Muscle of back (tissue), 11 donors: ENCODE results near the gene SCYL2. TPM values are rescaled to one million over a fixed set of nuclear protein-coding genes. Genes with fewer than 3 reads are reported as not detected.
"Not testable (repeated sequence)": the region's sequence is repeated elsewhere in the genome, so short reads cannot be mapped to it uniquely, and the experiment has no call there.

Experiments
- DNase-seq, 3 donors: peaks; one replicate each; pipeline versions ENCODE4 v3.0.0 to v3.0.0-alpha.2; 2013
- polyA plus RNA-seq, 10 donors: library from polyadenylated mRNA; unstranded; fragments of 120-200 nt; gene quantifications; one replicate each; pipeline ENCODE4 v1.2.1, GENCODE V29; 2013; ENCODE audit not compliant: insufficient read length in 10 of 10

The SCYL2 gene
- polyA plus RNA-seq, 10 donors = 23.5 to 41.2 (median 33.1) TPM

DNA sequence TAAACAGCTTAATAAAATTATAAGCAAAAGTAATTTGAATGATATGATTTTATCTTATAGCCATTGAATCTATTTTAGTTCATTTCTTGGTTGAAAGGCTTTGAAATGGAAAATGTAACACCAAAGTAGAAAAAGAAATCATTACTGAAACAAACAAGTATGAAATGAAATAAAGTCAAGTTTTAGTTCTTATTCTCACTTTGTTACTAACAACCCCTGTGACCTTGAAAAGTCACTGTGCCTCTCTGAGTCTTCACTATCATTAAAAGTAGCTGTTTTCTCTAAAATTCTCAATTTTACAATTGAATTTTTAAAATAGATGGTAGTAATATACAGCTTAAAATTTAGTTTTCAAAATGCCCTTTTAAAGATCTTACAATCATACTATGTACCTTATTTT, 57.5 kb downstream of the SCYL2 start:
- no peak for DNase-seq

- DNase-seq = no peak
Measured at GRCh38 chr12:100326208-100326607, 59.2 kb downstream of the SCYL2 start.

DNA sequence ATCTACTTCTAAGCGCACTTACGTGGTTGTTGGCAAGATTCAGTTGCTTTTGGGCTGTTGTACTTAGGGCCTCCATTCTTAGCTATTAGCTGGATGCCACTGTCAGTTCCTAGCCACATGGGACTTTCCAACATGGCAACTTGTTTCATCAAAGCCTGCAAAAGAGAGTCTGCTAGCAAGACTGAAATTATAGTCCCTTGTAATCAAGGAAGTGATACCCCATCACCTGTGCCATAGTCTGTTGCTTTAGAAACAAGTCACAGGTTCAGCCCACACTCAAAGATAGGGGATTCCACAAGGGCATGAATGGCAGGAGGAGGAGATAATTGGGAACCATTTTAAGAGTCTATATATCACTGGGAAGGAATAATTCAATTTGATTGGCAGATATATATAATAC, 62.8 kb downstream of the SCYL2 start:
- no peak for DNase-seq

DNA sequence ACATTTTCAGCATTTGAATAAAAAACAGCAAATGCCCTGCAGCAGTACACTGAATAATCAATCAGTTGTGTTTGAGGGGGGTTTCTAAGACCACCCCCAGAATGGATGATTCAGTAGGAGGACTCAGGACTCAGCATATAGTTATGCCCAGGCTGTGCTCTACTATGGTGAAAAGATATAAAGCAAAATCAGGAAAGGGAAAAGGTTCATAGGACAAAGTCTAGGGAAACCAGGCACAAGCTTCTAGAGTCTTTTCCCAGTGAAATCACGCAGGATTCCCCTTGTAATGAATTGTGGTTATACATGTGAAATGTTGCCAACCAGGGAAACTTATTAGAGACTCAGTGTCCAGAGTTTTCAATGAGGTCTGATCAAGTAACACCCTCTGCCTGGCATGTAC, 64.9 kb downstream of the SCYL2 start:
- no peak for DNase-seq

- DNase-seq = no peak
Measured at GRCh38 chr12:100332852-100333251, 65.9 kb downstream of the SCYL2 start.

DNA sequence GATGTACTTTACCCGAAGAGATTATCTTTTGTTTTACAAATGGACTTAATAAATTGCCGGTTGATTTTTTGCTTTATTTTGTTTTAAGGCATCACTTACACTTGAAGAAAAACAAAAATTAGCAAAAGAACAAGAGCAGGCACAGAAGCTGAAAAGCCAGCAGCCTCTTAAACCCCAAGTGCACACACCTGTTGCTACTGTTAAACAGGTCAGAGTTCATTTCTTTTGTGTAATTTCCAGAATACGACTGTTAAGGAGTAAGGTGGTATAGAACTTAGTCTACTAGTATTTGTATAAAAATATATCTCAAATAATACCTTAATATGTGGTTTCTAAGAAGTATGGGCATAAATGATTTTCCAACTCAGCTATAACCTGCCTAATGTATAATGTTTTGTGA, 70.3 kb downstream of the SCYL2 start:
- DNase-seq = no peak

DNA sequence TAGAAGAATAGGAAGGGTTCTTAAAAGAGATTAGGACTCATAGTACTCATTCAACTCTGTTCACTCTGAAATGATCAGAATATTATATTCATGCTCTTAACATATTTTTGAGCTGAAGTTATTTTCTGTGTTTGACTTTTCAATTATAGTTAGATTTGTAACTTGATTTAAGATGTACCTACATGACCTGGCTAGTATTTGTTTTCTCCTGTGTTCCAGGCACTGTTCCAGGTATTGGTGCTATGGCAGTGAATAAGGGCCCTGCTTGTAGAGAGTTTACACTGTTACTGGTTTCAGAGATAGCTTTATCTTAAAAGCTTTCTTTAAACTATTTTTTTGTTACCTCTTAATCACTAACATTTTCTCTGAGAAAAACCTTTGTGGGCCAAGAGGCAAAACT, 70.8 kb downstream of the SCYL2 start:
- DNase-seq = no peak

GRCh38 chr12:100339071-100339470, 72.1 kb downstream of the SCYL2 start:
- no peak for DNase-seq

DNA sequence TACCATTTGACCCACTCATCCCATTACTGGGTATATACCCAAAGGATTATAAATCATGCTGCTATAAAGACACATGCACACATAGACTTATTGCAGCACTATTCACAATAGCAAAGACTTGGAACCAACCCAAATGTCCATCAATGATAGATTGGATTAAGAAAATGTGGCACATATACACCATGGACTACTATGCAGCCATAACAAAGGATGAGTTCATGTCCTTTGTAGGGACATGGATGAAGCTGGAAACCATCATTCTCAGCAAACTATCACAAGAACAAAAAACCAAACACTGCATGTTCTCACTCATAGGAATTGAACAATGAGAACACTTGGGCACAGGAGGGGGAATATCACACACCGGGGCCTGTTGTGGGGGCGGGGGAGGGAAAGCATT, 75.9 kb downstream of the SCYL2 start:
- DNase-seq = not testable (repeated sequence)

- not testable (repeated sequence) for DNase-seq
Measured at GRCh38 chr12:100344351-100344750, 77.4 kb downstream of the SCYL2 start.

DNA sequence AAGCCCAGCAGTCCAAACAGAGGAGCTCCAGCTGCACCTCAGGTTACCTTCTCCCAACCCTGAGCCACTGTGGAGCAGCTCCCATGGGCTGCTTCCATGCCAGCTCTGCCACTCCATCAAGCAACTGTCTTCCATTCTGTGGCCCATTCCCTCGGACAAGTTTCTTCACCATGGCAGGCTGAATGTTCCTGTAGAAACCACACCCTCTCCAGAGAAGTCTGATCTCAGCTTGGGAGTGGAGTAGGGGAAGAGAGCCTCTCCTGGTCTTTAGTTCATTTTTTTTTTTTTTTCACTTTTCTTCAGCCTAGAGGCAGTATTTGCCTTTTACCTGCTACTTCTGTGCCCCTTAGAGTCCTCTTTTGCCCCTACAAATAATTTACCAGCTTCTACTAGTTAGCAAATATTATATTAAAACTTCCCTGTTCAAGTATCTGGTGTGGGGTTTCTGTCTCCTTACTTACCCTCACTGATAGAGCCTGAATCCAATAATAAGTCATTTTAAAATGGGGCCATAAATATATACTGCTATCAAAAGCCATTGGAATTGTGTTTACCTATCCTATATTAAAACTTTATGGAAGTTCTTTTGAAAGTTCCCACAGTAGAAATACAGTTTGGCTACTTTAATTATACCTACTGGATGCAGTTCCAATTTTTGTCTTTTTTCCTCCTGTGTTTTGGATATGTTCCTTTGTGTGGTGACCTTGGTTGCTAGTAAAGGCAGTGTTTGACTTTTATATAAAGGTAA, 78.2 kb downstream of the SCYL2 start:
- DNase-seq = no peak

GRCh38 chr12:100346660-100347059, 79.7 kb downstream of the SCYL2 start:
- DNase-seq = no peak

GRCh38 chr12:100348657-100349454, 81.9 kb downstream of the SCYL2 start:
- DNase-seq = peak in 2 of 3 donors; percentile 15 to 37

DNA sequence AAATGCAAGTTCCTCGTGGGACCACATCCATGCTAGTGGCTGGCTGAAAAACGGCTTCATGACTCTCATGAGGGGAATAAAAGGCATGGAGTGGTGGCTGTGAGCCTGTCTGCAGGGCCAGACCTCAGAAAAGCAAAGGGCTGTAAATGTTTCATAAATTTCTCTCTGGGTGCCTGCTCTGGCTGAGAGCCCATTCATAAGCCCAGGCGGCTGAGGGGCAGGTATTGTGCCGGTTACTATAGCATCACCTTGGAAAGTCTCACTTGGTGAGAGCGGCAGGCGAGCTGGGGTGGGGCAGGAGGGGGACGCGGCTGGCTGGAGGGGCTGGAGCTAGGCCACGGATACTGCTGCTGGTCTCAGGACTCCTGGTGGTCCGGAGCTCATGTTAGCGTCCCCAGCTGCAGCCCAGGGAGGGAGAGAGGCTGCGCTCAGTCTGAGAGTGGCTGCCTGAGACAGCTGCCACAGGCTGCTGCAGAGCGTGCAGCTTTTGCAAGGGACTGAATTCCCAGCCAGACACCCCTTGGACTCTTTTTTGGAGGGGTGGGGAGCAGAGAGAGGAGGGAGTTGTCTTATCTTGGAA, 89.8 kb downstream of the SCYL2 start, which contains the start of gene SLC17A8:
Gene SLC17A8 (plus strand): TSS at position 431 of the 580 bp plus-strand sequence. CDS start 318 bp downstream, outside the sequence.
- DNase-seq = peak in 2 of 3 donors; percentile 17 to 56

GRCh38 chr12:100359248-100359647, 92.3 kb downstream of the SCYL2 start:
- DNase-seq = no peak

- DNase-seq = peak in 1 of 3 donors; percentile 20
Measured at GRCh38 chr12:100359822-100360221, 92.8 kb downstream of the SCYL2 start.

- DNase-seq = no peak
Measured at GRCh38 chr12:100360450-100360849, 93.5 kb downstream of the SCYL2 start.

DNA sequence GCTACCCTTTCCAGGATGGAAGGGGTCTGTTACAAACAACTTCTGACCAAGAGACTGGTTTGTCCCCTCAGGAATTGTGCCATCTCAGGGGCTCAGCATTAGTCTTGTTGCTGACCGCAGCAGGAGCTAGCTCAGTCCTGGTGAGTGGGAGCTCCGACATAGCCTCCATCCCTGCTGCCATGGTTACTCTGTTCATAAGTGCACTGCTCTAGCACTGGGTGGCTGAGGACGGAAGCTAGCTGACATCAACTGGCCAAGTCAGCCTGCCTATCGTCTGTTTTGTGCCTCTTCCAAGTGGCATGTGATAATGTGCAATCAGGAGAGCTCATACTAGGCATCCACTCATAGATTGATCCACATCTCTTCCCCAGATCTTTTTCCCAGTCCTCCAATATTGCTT, 97.3 kb downstream of the SCYL2 start:
- no peak for DNase-seq

DNA sequence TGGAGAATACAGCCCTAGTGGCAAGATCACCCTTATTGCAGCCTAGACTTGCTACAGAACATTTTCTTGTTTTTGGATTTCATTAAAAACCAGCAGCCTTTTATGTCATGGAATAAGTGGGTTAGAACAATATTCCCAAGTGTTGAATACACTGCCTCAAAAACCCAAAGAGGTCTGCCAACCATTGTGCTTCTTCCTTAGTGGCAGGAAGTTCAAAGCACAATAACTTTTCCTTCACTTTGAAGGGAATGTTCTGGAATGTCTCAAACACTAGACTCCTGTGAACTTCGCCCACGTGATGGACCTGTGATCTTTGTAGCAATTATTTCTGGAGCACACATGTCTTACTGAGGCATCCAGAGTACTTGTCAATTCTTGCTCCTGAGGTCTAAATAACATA, 98.4 kb downstream of the SCYL2 start:
- no peak for DNase-seq

DNA sequence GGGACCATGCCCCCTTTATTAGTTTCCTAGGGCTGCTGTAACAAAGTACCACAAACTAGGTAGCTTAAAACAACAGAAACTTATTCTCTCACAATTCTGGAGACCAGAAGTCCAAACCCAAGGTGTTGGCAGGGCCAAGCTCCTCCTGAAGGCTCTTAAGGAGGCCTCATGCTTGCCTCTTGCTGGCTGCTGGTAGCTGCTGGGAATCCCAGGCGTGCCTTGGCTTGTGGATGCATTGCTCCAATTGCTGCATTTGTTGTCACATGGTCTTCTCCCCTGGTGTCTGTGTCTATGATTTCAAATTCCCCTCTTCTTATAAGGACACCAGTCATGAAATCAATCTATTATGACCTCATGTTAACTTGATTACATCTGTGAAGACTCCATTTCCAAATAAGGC, 101.1 kb downstream of the SCYL2 start:
- no peak for DNase-seq

DNA sequence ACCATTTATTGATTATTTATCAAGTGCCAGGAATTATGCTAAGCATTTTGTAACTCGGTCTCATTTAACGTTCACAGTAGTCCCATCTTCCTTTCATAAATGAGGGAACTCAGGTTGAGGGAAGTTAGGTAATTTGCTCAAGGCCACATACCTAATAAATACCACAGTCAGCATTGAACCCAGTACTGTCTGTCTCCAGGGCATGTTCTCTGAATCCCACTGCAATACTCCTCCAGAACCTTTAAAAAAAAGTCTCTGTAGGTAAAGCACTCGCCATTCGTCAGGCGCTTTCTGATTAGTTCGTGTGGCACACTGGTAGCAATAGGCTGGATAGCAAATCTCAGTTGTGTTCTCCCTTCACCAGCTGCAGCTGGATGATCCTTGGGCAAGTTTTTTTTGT, 104.2 kb downstream of the SCYL2 start:
- DNase-seq = no peak

DNA sequence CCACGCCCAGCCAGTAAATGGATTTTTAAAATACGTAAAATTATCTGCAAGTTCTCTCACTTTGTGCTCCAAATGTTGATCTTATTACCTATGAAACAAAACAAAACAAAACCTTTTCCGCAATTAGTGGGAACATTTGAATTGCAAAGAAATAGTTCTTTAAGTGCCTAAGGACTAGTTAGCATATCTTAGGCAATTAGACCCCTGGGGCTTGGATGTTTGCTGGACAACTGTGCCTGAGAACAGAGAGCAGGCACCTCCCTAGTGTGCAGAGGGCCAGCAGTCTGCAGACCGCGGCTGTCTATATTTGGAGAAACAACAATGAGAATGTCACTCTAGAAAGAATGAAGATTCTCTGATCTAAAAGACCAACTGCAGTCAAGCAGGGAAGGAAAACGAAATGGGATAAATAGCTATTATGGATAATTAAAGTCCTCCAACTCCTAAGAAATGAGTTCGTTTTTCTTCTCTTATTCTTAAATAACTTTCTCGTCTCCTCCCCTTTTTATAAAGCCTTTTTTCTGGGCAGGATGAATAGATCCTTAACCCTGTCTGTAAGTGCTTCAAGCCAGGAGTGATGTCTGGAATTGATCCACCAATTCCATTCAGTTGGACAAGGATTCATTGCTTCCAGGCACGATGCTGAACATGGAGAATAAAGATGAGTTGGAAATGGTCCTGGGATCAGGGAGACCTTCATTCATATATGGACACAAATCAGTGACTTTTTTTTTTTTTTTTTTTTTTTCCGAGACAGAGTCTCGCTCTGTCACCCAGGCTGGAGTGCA, 106.1 kb downstream of the SCYL2 start:
- peak in 2 of 3 donors; percentile 10 to 26 for DNase-seq
